GM21515 (cell line): ENCODE results near the gene RIPK1.
A peak's percentile ranks its signal among the peaks of the same experiment; 100 is the strongest.

Experiments used
- ATAC-seq: cut with Tn5 transposase; IDR thresholded peaks from one replicate; pipeline ENCODE4 v1.9.1; 2021; ENCODE audit not compliant: unreplicated experiment

Gene RIPK1

DNA sequence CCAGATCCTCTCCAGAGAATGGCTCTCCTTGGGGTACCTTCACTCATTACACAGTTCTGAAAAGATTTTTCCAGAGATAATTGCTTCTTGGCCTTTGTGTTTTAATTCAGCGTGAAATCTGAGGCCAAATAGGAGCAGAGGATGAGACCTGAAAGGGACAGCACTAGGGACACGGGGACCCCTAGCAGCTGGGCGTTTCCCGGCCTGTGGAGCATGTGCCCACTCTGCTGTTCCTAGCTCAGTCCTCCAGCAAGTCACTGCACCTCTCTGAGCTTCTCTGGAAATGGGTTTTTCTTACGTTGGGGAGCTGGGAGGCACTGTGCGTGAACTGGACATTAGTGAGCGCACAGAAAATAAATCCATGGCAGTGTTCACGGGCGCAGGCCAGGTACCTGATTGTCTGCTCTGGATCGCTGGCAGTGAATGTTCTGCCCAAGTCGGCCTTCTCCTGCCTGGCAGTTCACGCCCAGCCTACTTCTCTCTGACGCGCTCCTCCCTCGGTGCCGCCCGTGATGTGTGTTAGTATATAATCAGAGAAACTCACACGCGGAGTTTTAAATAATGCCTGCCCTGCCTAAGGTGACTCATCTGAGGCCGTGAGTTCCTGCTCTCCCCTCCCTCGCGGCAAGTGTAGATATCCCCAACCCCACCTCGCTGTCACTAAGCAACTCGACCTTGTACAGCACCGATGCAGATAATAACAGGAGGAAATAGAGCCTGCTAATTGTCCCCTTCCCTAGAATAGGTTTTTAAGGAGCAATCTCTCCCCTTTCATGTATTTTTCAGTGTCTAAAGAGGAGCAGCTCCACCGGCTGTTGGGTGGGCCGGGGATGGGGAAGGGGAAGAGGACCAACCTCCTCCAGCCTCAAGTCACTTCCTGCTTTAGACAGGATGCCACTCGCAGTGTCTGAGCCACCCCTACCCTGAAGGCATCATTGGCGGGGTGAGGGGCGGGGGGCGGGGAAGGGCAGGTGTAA lies 91.8 kb downstream of the RIPK1 start:
- ATAC-seq, result no peak

DNA sequence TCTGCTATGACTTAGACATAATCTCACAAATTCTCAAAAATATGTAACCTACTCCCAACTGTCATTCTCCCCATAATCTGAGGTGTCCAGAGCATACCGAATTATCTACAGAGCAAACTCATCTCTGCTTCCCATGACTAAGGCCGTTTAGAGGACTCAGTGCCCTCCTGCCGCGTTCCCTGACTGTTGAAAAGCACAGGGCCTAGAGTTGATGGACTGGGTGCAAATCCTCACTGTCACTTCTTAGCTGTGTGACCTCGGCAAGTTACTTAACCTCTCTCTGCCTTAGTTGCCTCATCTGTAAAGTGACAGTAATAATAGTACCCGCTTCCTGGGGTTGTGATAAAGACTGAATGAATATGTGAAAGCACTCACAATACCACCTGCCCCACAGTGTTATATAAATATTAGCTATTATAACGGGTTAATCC lies 93.8 kb downstream of the RIPK1 start:
- ATAC-seq, result no peak

DNA sequence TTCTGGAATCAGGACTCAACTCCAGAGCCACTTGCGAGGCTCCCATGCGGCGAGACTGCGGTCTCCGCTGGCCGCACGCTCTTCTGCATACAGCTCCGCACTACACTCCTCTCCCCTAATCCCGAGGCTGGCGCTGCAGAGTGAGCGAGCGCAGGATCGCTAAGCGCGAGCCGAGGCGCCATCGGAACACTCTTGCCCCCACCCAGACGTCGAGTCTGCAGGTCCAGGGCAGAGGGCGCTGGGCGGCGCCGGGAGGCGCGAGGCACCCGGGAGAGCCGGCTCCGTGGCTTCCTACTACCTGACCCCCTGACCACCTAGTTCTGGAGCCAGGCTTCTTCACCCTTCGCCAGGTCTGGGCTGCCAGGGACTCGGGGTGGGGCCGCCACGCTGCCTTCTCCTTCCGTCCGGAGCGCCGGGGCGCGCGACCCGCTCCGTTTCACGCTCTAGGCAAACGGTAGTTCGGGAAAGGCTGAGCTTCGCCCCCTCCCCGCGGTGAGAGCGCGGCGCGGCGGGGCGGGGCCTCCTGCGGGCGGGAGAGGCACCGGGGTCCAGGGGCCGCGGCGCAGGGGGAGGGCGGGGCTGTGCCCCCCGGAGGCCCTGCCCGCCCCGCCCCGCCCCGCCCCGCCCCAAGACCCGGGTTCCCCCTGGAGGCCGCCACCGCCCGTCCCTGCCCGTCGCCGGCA lies 94.4 kb downstream of the RIPK1 start:
- ATAC-seq, result peak; percentile 62

DNA sequence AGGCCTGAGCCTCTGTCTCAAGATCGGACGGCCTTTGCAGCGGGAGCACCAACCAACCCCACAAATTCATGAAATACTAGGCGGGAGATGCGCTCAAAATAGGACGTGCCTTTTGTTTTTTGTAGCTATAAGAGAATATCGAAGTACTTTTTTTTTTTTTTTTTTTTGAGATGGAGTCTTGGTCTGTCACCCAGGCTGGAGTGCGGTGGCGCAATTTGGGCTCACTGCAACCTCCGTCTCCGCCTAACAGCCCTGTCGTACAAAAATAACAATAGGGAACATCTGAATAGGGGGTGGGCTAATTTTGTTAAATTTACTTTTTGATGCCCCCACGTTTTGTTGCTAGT lies 94.9 kb downstream of the RIPK1 start:
- ATAC-seq, result no peak

DNA sequence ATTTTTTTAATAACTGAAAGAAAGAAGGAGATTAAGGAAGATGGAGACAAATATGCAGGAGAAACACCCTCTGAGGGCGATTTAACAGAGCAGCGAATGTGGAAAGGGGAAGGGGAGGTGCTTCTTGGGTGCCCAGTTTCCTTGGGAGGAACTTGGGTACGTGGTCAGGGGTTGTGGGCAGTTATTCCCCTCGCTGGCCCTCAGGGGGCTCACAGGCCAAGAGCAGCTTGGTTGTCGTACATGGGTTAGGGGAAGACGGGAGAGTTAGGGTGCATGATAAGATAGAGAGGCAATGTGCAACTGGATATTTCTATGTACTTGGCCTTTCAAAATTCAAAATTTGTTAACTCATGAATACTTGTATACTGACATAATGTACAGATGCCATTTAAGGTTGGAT lies 96.1 kb downstream of the RIPK1 start:
- no peak for ATAC-seq
